ENCODE measurements around the gene PRR5.

Gene PRR5

DNA sequence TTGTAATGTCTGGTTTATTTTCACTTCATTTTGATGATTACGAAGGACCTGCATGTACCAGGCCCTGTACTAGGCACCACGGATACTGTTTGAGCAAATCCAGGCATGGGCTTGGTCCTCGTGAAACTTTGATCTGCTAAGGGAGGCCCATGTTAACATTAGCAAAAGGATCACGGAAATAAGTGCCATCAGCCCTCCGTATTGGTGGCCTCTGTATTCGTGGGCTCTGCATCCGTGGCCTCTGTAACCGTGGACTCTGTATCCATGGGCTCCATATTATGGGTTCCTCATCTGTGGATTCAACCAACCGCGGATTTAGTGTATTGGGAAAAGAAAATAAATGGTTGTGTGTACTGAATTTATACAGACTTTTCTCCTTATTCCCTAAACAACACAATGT, 59.0 kb downstream of the PRR5 start:
- Histone ChIP-seq H3K27me3 (ENCODE audit: control insufficient read depth, low read length) (no peaks in the 10 kb centered on the region), H3K4me1 (ENCODE audit: control insufficient read depth, low read length) (no peaks in the 10 kb centered on the region), H3F3A (ENCODE audit: control insufficient read depth, insufficient read depth) (no peaks in the 10 kb centered on the region), H3K36me3 (ENCODE audit: control insufficient read depth, low read length) (no peaks in the 10 kb centered on the region), H3K79me2 (ENCODE audit: control insufficient read depth, low read length) (no peaks in the 10 kb centered on the region), H3K27ac (ENCODE audit: low read depth, low read length) (no peak overlapping the region), H3K4me3 (ENCODE audit: low read length) (no peak overlapping the region), H3K4me2 (ENCODE audit: low read length) (no peak overlapping the region), H3K9me3 (ENCODE audit: control insufficient read depth, insufficient read depth, low read length) (no peaks in the 10 kb centered on the region), H4K20me1 (ENCODE audit: control insufficient read depth, insufficient read depth, low read depth, low read length) (no peaks in the 10 kb centered on the region), H3K9me2 (replicated peaks; ENCODE audit: control insufficient read depth, low read length) (no peaks in the 10 kb centered on the region)
- TF ChIP-seq, protein P1, sequence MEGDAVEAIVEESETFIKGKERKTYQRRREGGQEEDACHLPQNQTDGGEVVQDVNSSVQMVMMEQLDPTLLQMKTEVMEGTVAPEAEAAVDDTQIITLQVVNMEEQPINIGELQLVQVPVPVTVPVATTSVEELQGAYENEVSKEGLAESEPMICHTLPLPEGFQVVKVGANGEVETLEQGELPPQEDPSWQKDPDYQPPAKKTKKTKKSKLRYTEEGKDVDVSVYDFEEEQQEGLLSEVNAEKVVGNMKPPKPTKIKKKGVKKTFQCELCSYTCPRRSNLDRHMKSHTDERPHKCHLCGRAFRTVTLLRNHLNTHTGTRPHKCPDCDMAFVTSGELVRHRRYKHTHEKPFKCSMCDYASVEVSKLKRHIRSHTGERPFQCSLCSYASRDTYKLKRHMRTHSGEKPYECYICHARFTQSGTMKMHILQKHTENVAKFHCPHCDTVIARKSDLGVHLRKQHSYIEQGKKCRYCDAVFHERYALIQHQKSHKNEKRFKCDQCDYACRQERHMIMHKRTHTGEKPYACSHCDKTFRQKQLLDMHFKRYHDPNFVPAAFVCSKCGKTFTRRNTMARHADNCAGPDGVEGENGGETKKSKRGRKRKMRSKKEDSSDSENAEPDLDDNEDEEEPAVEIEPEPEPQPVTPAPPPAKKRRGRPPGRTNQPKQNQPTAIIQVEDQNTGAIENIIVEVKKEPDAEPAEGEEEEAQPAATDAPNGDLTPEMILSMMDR (IDR thresholded peaks at IDR 0.05; ENCODE audit: low read depth, low read length, poor library complexity, severe bottlenecking) = no peak
- TF ChIP-seq EZH2phosphoT487 (IDR thresholded peaks at IDR 0.05; ENCODE audit: borderline replicate concordance, low read length) = no peak

DNA sequence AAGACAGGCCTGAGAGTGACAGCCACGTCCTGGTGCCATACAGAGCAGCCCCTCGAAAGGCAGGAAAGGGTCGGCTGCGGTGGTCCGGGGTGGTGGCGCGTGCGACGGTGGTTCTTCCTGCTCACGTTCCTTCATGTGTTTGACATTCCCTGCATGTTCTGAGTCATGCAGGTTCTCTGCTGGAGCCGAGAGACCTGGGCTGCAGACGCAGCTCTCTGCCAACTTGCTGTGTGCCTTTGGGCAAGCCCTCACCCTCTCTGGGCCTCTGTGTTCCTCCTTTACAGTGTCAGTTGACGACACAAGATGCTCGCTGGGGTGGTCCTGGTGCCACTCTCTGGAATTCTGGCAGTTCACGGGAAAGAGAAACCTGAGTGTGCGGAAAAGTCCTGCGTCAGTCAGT, 62.4 kb downstream of the PRR5 start:
- Histone ChIP-seq H3K79me2 (ENCODE audit: control insufficient read depth, low read length) (no peaks in the 10 kb centered on the region), H3F3A (ENCODE audit: control insufficient read depth, insufficient read depth) (no peaks in the 10 kb centered on the region), H3K36me3 (ENCODE audit: control insufficient read depth, low read length) (no peaks in the 10 kb centered on the region), H3K9me2 (replicated peaks; ENCODE audit: control insufficient read depth, low read length) (no peaks in the 10 kb centered on the region), H4K20me1 (ENCODE audit: control insufficient read depth, insufficient read depth, low read depth, low read length) (no peaks in the 10 kb centered on the region), H3K9me3 (ENCODE audit: control insufficient read depth, insufficient read depth, low read length) (no peaks in the 10 kb centered on the region), H3K4me2 (ENCODE audit: low read length) (no peak overlapping the region), H3K27me3 (ENCODE audit: control insufficient read depth, low read length) (no peaks in the 10 kb centered on the region), H3K4me3 (ENCODE audit: low read length) (no peak overlapping the region), H3K4me1 (ENCODE audit: control insufficient read depth, low read length) (no peaks in the 10 kb centered on the region), H3K27ac (ENCODE audit: low read depth, low read length) (no peak overlapping the region)
- TF ChIP-seq, protein P1 (IDR thresholded peaks at IDR 0.05; ENCODE audit: low read depth, low read length, poor library complexity, severe bottlenecking) = no peak

DNA sequence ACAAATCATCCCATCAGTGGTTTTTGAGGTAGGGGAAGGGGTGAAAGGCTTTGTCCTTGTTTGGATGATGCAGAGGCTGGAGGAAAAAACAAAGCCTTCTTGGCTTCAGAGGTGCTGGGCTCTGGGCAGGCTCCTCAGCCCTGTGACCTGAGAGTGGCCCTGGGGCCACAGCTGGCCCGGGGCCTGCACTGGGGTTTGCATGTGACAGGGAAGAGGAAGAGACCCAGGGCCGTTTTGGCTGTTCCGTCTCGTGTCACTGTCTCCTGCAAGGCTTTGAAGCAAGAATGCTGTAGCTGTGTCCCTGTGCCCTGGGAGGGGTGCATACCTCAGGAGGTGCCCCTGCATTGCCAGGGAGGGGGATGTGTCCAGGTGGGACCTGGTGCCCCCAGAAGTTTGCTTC, 63.0 kb downstream of the PRR5 start:
- H3K79me2 ChIP-seq (ENCODE audit: control insufficient read depth, low read length) = no peaks in the 10 kb centered on the region
- no peak overlapping the region for H3K27ac ChIP-seq (ENCODE audit: low read depth, low read length)
- H3K9me3 ChIP-seq (ENCODE audit: control insufficient read depth, insufficient read depth, low read length) = no peaks in the 10 kb centered on the region
- no peak overlapping the region for H3K4me3 ChIP-seq (ENCODE audit: low read length)
- no peak for TF ChIP-seq EZH2phosphoT487 (IDR thresholded peaks at IDR 0.05; ENCODE audit: borderline replicate concordance, low read length)
- TF ChIP-seq, protein P1 (IDR thresholded peaks at IDR 0.05; ENCODE audit: low read depth, low read length, poor library complexity, severe bottlenecking) = no peak
- no peaks in the 10 kb centered on the region for H3K27me3 ChIP-seq (ENCODE audit: control insufficient read depth, low read length)
- no peaks in the 10 kb centered on the region for H3K36me3 ChIP-seq (ENCODE audit: control insufficient read depth, low read length)
- H3K9me2 ChIP-seq (replicated peaks; ENCODE audit: control insufficient read depth, low read length) = no peaks in the 10 kb centered on the region
- H3K4me1 ChIP-seq (ENCODE audit: control insufficient read depth, low read length) = no peaks in the 10 kb centered on the region
- no peaks in the 10 kb centered on the region for H4K20me1 ChIP-seq (ENCODE audit: control insufficient read depth, insufficient read depth, low read depth, low read length)
- no peak overlapping the region for H3K4me2 ChIP-seq (ENCODE audit: low read length)
- no peaks in the 10 kb centered on the region for H3F3A ChIP-seq (ENCODE audit: control insufficient read depth, insufficient read depth)

Measured in DOHH2 (cell line).